Heart left ventricle (tissue), 13 donors: ENCODE data around the gene PDGFD.

Experiments used
- CTCF ChIP-seq, 12 donors: fragments of 200-600 bp; sonication (generic) in 4 of 12; IDR thresholded peaks; one replicate each; pipeline versions ENCODE4 v1.5.0 to v1.8.0; 2018 to 2022; ENCODE audit warnings: antibody characterized with exemption in 12 of 12, mild to moderate bottlenecking in 5 of 12
- POLR2A ChIP-seq, 2 donors: fragments of 450-650 bp; IDR thresholded peaks; one replicate each; pipeline ENCODE4 v1.6.1; 2017; ENCODE audit warnings: antibody characterized with exemption in 2 of 2, mild to moderate bottlenecking in 2 of 2, moderate library complexity in 2 of 2
- donor health status: ischemic (EF 13 %, LVEDD 7.1; RV severe dilation, severe dysfunction).
- donor health status: DM: no; HTN: yes; CAD: no.
- donor health status: DM: no; HTN: no; CAD: no.
- donor health status: ischemic (EF 25% LVEDD 6.9; RV normal size, moderate dysfunction).
- donor health status: ischemic (EF 25% LVEDD 5.7; RV mildly dilated, moderate dysfunction).
- donor health status: ischemic (EF 35%, LVEDD 5.7; RV mildly dilated, moderate dysfunction).
- donor health status: nonischemic (EF 11% LVEDD 7.7; RV severe dilation, severe dysfunction).
- donor health status: DM: yes; HTN: yes; CAD: no.
- donor health status: PGD.
- donor health status: ischemic (EF 29% LVEDD 5.4; RV normal size, mild dysfunction).
- donor health status: nonischemic (EF 23%, LVEDD 6.1; RV moderate dilation, normal function).

GRCh38 chr11:104118105-104118744 lies 45.7 kb downstream of the PDGFD start:
- no peak for TF ChIP-seq CTCF (IDR thresholded peaks at IDR 0.05)
- no peak for TF ChIP-seq POLR2A (IDR thresholded peaks at IDR 0.05)
